Liver (tissue), 9 donors: Measurements from ENCODE around the gene PIEZO1. TPM values are rescaled to one million over a fixed set of nuclear protein-coding genes. Genes with fewer than 3 reads are reported as not detected.

Source experiments
- DNase-seq: peaks from one replicate; pipeline ENCODE4 v3.0.0-alpha.2; 2017; ENCODE audit warnings: low spot score
- H3K27ac ChIP-seq, 2 donors: one replicate each; pipeline ENCODE4 v1.7.0; 2013; ENCODE audit warnings: inconsistent platforms in 2 of 2, low read length in 2 of 2, control low read depth in 1 of 2, low read depth in 1 of 2, mild to moderate bottlenecking in 1 of 2
- H3K27me3 ChIP-seq, 4 donors: one replicate each; pipeline versions ENCODE4 v1.6.1 to v1.7.0; 2013; ENCODE audit warnings: low read length in 3 of 4, inconsistent platforms in 1 of 4, mild to moderate bottlenecking in 1 of 4, moderate library complexity in 1 of 4; ENCODE audit not compliant: control insufficient read depth in 4 of 4, insufficient read depth in 4 of 4
- H3K36me3 ChIP-seq, 4 donors: one replicate each; pipeline versions ENCODE4 v1.6.1 to v1.7.0; 2013; ENCODE audit warnings: low read length in 3 of 4, mild to moderate bottlenecking in 3 of 4, low read depth in 1 of 4, moderate library complexity in 1 of 4; ENCODE audit not compliant: control insufficient read depth in 4 of 4, insufficient read depth in 3 of 4
- H3K4me1 ChIP-seq, 4 donors: one replicate each; pipeline versions ENCODE4 v1.6.1 to v1.7.0; 2013; ENCODE audit warnings: low read length in 3 of 4, mild to moderate bottlenecking in 3 of 4, moderate library complexity in 1 of 4; ENCODE audit not compliant: control insufficient read depth in 4 of 4, insufficient read depth in 4 of 4
- H3K4me3 ChIP-seq, 3 donors: one replicate each; pipeline versions ENCODE4 v1.6.1 to v1.7.0; 2013; ENCODE audit warnings: low read length in 3 of 3, control low read depth in 1 of 3, low read depth in 1 of 3, mild to moderate bottlenecking in 1 of 3
- H3K9ac ChIP-seq, 2 donors: one replicate each; pipeline ENCODE4 v1.7.0; 2013; ENCODE audit warnings: low read length in 2 of 2, mild to moderate bottlenecking in 2 of 2, moderate library complexity in 2 of 2, control low read depth in 1 of 2, low read depth in 1 of 2
- H3K9me3 ChIP-seq, 4 donors: one replicate each; pipeline versions ENCODE4 v1.6.1 to v1.7.0; 2013; ENCODE audit warnings: low read length in 3 of 4; ENCODE audit not compliant: control insufficient read depth in 4 of 4
- ATF3 ChIP-seq: IDR thresholded peaks from 2 replicates; pipeline ENCODE4 v1.6.1; 2016; ENCODE audit warnings: antibody characterized with exemption
- CTCF ChIP-seq: fragments of 150-350 bp; IDR thresholded peaks from 2 replicates; pipeline ENCODE4 v1.5.1; 2017; ENCODE audit warnings: improper control_type of control experiment, low read depth, low read length; ENCODE audit not compliant: missing input control
- FOXA1 ChIP-seq: IDR thresholded peaks from 2 replicates; pipeline ENCODE4 v1.6.1; 2016; ENCODE audit warnings: antibody characterized with exemption
- HNF4A ChIP-seq, 2 donors: conservative IDR thresholded peaks; 2 replicates each; pipeline ENCODE4 v1.6.1; 2016; ENCODE audit warnings: antibody characterized with exemption in 2 of 2, mild to moderate bottlenecking in 2 of 2
- RAD21 ChIP-seq, 2 donors: IDR thresholded peaks; 2 replicates each; pipeline ENCODE4 v1.6.1; 2016; ENCODE audit warnings: antibody characterized with exemption in 2 of 2, mild to moderate bottlenecking in 2 of 2
- REST ChIP-seq: IDR thresholded peaks from 2 replicates; pipeline ENCODE4 v1.6.1; 2016; ENCODE audit warnings: antibody characterized with exemption, mild to moderate bottlenecking
- WGBS: extraction: QIAGEN DNeasy Blood & Tissue Kit; methylation state at CpG from one replicate; pipeline ENCODE4 v1.1.7; 2013; 5-methylcytosine and 5-hydroxymethylcytosine counted together
- polyA plus RNA-seq, 2 donors: library from polyadenylated mRNA; stranded (reverse) in 1 of 2; unstranded in 1 of 2; fragments of 200-250 nt in 1 of 2; fragments of >200 nt in 1 of 2; fragmentation: Nextera tagmentation in 1 of 2; extraction: Ambion mirVana in 1 of 2; gene quantifications; one replicate each; pipeline versions ENCODE4 v1.2.1 to v1.2.3, GENCODE V29; 2013 to 2015
- total RNA-seq, 2 donors: library from RNA; depleted of rRNA; stranded (reverse); fragments of >200 nt; gene quantifications; one replicate each; pipeline ENCODE4 v1.2.3, GENCODE V29; 2014
- donor health status: healthy.
- donor health status: healthy.
- donor health status: healthy.
- donor health status: healthy.
- donor health status: healthy.

Gene PIEZO1
- total and polyA plus RNA-seq, 4 donors: 15.3 to 74.7 (median 59.2) TPM

- TF ChIP-seq CTCF: no peak
- TF ChIP-seq RAD21 (IDR thresholded peaks at IDR 0.05): no peak
Observed at GRCh38 chr16:88805340-88805715, 20.3 kb upstream of the PIEZO1 start (continued).

- 26% methylated on average over 39 of the region's 39 CpGs for WGBS
- no peaks in the 10 kb centered on the region for H3K27me3 ChIP-seq
- peaks cover 0 to 8% (median 3%) of the 10 kb centered on the region in 4 donors for H3K36me3 ChIP-seq
- peak; percentile 57 for DNase-seq
- no peak overlapping the region for H3K27ac ChIP-seq
- peak overlapping the region in 1 of 3 donors; percentile 72 for H3K4me3 ChIP-seq
- H3K4me1 ChIP-seq: peaks cover 10 to 23% (median 12%) of the 10 kb centered on the region in 4 donors
- no peak for TF ChIP-seq ATF3
- TF ChIP-seq HNF4A (conservative IDR thresholded peaks at IDR 0.05): peak; percentile 38 to 44
- H3K9ac ChIP-seq: peak overlapping the region in 1 of 2 donors; percentile 21
- H3K9me3 ChIP-seq: no peaks in the 10 kb centered on the region
Observed at GRCh38 chr16:88804552-88805339, 19.7 kb upstream of the PIEZO1 start.

GRCh38 chr16:88804173-88804551 is 19.1 kb upstream of the PIEZO1 start:
- Histone ChIP-seq H3K4me1 (peaks cover 10 to 23% (median 12%) of the 10 kb centered on the region in 4 donors), H3K27ac (no peak overlapping the region), H3K4me3 (peak overlapping the region in 1 of 3 donors; percentile 72), H3K27me3 (no peaks in the 10 kb centered on the region), H3K36me3 (peaks cover 0 to 3% (median 1%) of the 10 kb centered on the region in 4 donors), H3K9ac (no peak overlapping the region), H3K9me3 (no peaks in the 10 kb centered on the region)
- TF ChIP-seq REST (no peak), RAD21 (IDR thresholded peaks at IDR 0.05) (no peak), FOXA1 (no peak)
- 3% methylated on average over 16 of the region's 16 CpGs for WGBS
- DNase-seq: no peak
